C1 segment of cervical spinal cord (tissue), 14 donors: ENCODE measurements around the gene XDH.
A peak's percentile ranks its signal among the peaks of the same experiment; 100 is the strongest.

Experiments
- DNase-seq, 14 donors: peaks; one replicate each; lab custom pipeline; 2025; lab: John Stamatoyannopoulos, UW

XDH gene

DNA sequence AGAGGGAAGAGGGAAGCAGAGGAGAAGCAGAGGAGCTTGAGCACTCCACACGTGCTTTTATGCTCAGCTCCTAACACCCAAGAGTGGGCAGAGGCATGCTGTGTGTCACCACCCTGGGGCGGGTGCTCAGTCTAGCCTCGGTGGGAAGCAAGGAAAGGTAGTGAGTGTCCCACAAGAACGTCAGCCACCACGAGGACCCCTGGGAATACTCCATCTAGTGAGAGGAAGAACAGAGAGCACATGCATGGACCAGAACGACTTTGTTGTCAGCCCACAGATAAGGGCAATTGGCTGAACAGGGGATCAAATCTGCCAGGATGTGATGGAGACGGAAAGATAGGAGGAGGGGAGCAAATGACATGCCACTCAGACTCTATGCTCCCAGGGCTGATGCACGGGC is 83.4 kb downstream of the XDH start:
- DNase-seq: no peak

GRCh38 chr2:31329081-31329625 is 85.4 kb downstream of the XDH start:
- no peak for DNase-seq

GRCh38 chr2:31328026-31328425 is 86.5 kb downstream of the XDH start:
- no peak for DNase-seq

DNA sequence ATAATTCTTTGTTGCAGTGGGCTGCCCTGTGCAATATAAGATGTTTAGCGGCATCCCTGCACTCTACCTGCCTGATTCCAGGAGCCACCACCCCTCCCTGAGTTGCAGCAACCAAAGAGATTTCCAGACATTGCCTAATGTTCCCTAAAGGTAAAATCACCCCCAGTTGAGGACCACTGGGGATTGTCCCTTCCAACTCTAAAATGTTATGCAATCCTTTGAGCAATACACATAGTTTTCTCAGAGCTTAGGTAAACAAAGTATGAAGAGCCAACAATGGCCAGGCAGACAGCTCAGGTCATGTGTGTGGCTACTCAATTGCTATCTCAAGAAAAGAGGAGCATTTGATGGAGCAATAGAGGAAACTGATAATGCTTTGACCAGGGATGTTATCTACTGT is 87.0 kb downstream of the XDH start:
- DNase-seq: no peak

- no peak for DNase-seq
Observed at GRCh38 chr2:31324016-31324633, 90.4 kb downstream of the XDH start.

DNA sequence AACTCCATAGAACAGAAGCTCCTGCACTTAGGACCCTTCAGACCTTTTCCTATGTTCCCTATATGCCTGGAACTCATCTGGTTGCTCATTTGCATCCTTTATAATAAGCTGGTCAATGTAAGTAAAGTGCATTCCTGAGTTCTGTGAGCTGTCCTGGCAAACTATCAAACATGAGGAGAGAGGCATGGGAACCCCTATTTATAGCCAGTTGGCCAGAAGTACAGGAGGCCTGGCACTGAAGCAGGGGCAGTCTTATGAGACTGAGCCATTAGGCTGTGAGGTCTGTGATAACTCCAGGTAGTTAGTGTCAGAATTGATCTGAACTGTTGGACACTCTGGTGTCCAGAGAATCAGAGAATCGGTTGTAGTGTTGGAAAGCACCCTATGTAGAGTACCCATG is 92.2 kb downstream of the XDH start:
- DNase-seq: no peak

- DNase-seq: no peak
Observed at GRCh38 chr2:31319406-31320175, 95.0 kb downstream of the XDH start.

DNA sequence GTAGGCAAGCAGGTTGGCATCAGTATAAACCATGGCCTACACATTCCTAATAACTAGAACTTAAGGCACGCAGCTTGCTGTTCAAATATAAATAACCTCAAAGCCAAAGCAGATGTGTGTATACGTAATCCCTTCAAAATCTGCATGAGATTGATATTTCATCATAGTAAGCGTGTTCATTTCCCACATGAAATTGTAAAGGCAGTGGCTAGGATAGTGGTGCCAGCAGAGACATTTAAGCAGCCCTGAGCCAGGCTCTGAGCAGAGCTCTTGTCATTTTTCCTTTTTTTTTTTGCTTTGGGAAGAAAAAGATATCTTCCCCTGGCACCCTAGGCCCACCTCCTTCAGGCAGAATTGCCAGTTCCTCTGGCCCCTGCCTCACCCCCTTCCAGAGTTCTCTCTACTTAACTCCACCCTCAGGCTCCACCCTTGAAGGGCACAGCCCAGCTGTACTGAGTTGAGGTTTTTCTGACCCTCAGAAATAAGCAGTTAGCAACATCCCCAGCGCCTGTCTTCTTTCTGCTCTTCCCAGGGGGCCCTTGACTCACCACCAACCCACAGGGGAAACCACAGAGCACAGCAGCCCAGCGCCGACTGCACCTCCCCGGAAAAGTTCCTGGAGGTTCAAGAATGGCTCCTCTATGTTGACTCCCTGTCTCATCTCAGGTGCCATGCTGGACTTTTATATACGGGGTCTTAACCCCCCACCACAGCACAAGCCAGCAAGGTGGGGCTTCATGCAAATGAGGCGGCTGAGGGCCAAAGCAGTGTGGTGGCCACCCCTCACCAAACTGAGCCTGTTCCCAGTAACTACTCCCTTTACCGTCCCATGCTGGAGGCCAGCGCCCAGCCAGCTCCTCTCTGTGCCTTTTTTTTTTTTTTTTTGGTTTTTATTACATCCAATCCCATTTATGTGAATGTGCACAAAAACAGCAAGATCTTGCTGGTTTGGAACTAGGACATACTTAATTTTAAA is 95.9 kb downstream of the XDH start:
- DNase-seq: no peak

- DNase-seq: no peak
Observed at GRCh38 chr2:31317396-31317795, 97.1 kb downstream of the XDH start.

GRCh38 chr2:31314761-31315160 is 99.8 kb downstream of the XDH start:
- DNase-seq: no peak

GRCh38 chr2:31312898-31313297 is 101.6 kb downstream of the XDH start:
- DNase-seq: no peak

- DNase-seq: no peak
Observed at GRCh38 chr2:31304816-31305215, 109.7 kb downstream of the XDH start.

GRCh38 chr2:31302940-31303563 is 111.5 kb downstream of the XDH start:
- DNase-seq: peak in 6 of 14 donors; percentile 13 to 70 (median 23)

- DNase-seq: no peak
Observed at GRCh38 chr2:31300309-31300708, 114.2 kb downstream of the XDH start.

GRCh38 chr2:31299547-31299946 is 115.0 kb downstream of the XDH start:
- no peak for DNase-seq

GRCh38 chr2:31297751-31298150 is 116.8 kb downstream of the XDH start:
- no peak for DNase-seq

GRCh38 chr2:31296641-31297287 is 117.8 kb downstream of the XDH start:
- DNase-seq: no peak

DNA sequence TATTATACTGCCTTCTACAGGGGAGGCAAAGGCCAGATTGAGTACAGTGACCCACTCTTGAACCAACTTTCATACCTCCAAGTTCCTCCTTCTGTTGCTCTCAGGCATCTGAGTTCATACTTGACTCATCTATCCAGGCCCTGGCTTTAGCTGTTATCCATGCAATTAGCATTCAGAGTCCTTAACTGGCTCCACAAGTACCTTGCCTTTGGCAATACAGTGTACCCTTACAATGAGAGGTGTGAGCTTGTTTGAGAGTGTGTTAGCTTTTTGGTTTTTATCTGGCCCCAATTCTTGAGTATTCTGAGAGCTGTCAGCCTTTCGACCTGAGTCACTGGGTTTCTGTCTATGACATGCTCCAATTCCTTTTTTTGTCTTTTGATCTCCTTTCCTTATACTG is 120.3 kb downstream of the XDH start:
- DNase-seq: no peak

- DNase-seq: no peak
Observed at GRCh38 chr2:31287654-31288053, 126.9 kb downstream of the XDH start.

DNA sequence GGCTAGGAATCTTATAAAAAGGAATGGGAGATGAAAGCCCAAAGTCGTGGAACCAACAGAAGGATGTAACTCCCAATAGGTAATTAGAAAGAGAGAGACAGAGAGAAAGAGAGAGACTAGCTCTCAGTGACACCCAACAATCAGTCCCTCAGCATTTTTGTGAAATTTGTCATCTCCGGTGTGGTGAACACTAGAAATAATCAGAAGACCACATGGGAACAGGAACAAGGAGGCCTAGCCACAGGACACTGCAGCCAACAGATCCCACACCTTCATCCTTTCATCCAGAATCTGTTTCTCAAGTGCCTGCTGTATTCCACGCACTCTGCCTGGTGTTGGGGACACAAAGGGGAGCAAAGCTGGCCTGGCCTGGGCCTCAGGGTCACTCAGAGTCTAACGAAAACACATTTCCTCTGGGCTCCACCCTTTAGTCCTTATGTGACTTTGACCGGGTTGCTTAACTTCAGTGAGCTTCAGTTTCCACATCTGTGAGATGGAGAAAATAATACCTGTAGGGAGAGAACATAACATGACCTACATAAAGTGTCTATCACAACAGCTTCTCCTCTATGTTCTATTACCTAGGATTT is 127.5 kb downstream of the XDH start:
- DNase-seq: no peak

- DNase-seq: no peak
Observed at GRCh38 chr2:31286230-31286629, 128.3 kb downstream of the XDH start.
